Liver (tissue), 9 donors: ENCODE results near the gene SLC44A3. TPM values are rescaled to one million over a fixed set of nuclear protein-coding genes. Genes with fewer than 3 reads are reported as not detected.
A peak's percentile ranks its signal among the peaks of the same experiment; 100 is the strongest.

Source experiments
- DNase-seq: peaks from one replicate; pipeline ENCODE4 v3.0.0-alpha.2; 2017; ENCODE audit warnings: low spot score
- H3K27ac ChIP-seq, 2 donors: one replicate each; pipeline ENCODE4 v1.7.0; 2013; ENCODE audit warnings: inconsistent platforms in 2 of 2, low read length in 2 of 2, control low read depth in 1 of 2, low read depth in 1 of 2, mild to moderate bottlenecking in 1 of 2
- H3K27me3 ChIP-seq, 4 donors: one replicate each; pipeline versions ENCODE4 v1.6.1 to v1.7.0; 2013; ENCODE audit warnings: low read length in 3 of 4, inconsistent platforms in 1 of 4, mild to moderate bottlenecking in 1 of 4, moderate library complexity in 1 of 4; ENCODE audit not compliant: control insufficient read depth in 4 of 4, insufficient read depth in 4 of 4
- H3K36me3 ChIP-seq, 4 donors: one replicate each; pipeline versions ENCODE4 v1.6.1 to v1.7.0; 2013; ENCODE audit warnings: low read length in 3 of 4, mild to moderate bottlenecking in 3 of 4, low read depth in 1 of 4, moderate library complexity in 1 of 4; ENCODE audit not compliant: control insufficient read depth in 4 of 4, insufficient read depth in 3 of 4
- H3K4me1 ChIP-seq, 4 donors: one replicate each; pipeline versions ENCODE4 v1.6.1 to v1.7.0; 2013; ENCODE audit warnings: low read length in 3 of 4, mild to moderate bottlenecking in 3 of 4, moderate library complexity in 1 of 4; ENCODE audit not compliant: control insufficient read depth in 4 of 4, insufficient read depth in 4 of 4
- H3K4me3 ChIP-seq, 3 donors: one replicate each; pipeline versions ENCODE4 v1.6.1 to v1.7.0; 2013; ENCODE audit warnings: low read length in 3 of 3, control low read depth in 1 of 3, low read depth in 1 of 3, mild to moderate bottlenecking in 1 of 3
- H3K9ac ChIP-seq, 2 donors: one replicate each; pipeline ENCODE4 v1.7.0; 2013; ENCODE audit warnings: low read length in 2 of 2, mild to moderate bottlenecking in 2 of 2, moderate library complexity in 2 of 2, control low read depth in 1 of 2, low read depth in 1 of 2
- H3K9me3 ChIP-seq, 4 donors: one replicate each; pipeline versions ENCODE4 v1.6.1 to v1.7.0; 2013; ENCODE audit warnings: low read length in 3 of 4; ENCODE audit not compliant: control insufficient read depth in 4 of 4
- EGR1 ChIP-seq, 2 donors: IDR thresholded peaks; 2 replicates each; pipeline ENCODE4 v1.6.1; 2016 to 2018; ENCODE audit warnings: antibody characterized with exemption in 2 of 2, low read depth in 2 of 2
- FOXA1 ChIP-seq: IDR thresholded peaks from 2 replicates; pipeline ENCODE4 v1.6.1; 2016; ENCODE audit warnings: antibody characterized with exemption
- FOXA2 ChIP-seq: IDR thresholded peaks from 2 replicates; pipeline ENCODE4 v1.6.1; 2016; ENCODE audit warnings: antibody characterized with exemption
- GABPA ChIP-seq, 2 donors: IDR thresholded peaks in 1 of 2; conservative IDR thresholded peaks in 1 of 2; 2 replicates each; pipeline ENCODE4 v1.6.1; 2016; ENCODE audit warnings: antibody characterized with exemption in 2 of 2, mild to moderate bottlenecking in 1 of 2, moderate library complexity in 1 of 2
- HNF4A ChIP-seq, 2 donors: conservative IDR thresholded peaks; 2 replicates each; pipeline ENCODE4 v1.6.1; 2016; ENCODE audit warnings: antibody characterized with exemption in 2 of 2, mild to moderate bottlenecking in 2 of 2
- HNF4G ChIP-seq: IDR thresholded peaks from 2 replicates; pipeline ENCODE4 v1.6.1; 2016; ENCODE audit warnings: antibody characterized with exemption
- JUND ChIP-seq, 2 donors: IDR thresholded peaks; 2 replicates each; pipeline ENCODE4 v1.6.1; 2016; ENCODE audit warnings: antibody characterized with exemption in 2 of 2
- NR2F2 ChIP-seq: IDR thresholded peaks from 2 replicates; pipeline ENCODE4 v1.6.1; 2016; ENCODE audit warnings: antibody characterized with exemption
- RAD21 ChIP-seq, 2 donors: IDR thresholded peaks; 2 replicates each; pipeline ENCODE4 v1.6.1; 2016; ENCODE audit warnings: antibody characterized with exemption in 2 of 2, mild to moderate bottlenecking in 2 of 2
- RXRA ChIP-seq, 2 donors: IDR thresholded peaks; 2 replicates each; pipeline ENCODE4 v1.6.1; 2017 to 2018; ENCODE audit warnings: antibody characterized with exemption in 2 of 2, mild to moderate bottlenecking in 1 of 2
- SP1 ChIP-seq: IDR thresholded peaks from 2 replicates; pipeline ENCODE4 v1.6.1; 2018; ENCODE audit warnings: antibody characterized with exemption, mild to moderate bottlenecking
- YY1 ChIP-seq: IDR thresholded peaks from 2 replicates; pipeline ENCODE4 v1.6.1; 2016; ENCODE audit warnings: antibody characterized with exemption, mild to moderate bottlenecking
- WGBS: extraction: QIAGEN DNeasy Blood & Tissue Kit; methylation state at CpG from one replicate; pipeline ENCODE4 v1.1.7; 2013; 5-methylcytosine and 5-hydroxymethylcytosine counted together
- polyA plus RNA-seq, 2 donors: library from polyadenylated mRNA; stranded (reverse) in 1 of 2; unstranded in 1 of 2; fragments of 200-250 nt in 1 of 2; fragments of >200 nt in 1 of 2; fragmentation: Nextera tagmentation in 1 of 2; extraction: Ambion mirVana in 1 of 2; gene quantifications; one replicate each; pipeline versions ENCODE4 v1.2.1 to v1.2.3, GENCODE V29; 2013 to 2015
- total RNA-seq, 2 donors: library from RNA; depleted of rRNA; stranded (reverse); fragments of >200 nt; gene quantifications; one replicate each; pipeline ENCODE4 v1.2.3, GENCODE V29; 2014
- TF ChIP-seq, protein P1 (sequence below): IDR thresholded peaks from 2 replicates; pipeline ENCODE4 v1.6.1; 2016; ENCODE audit warnings: antibody characterized with exemption
- TF ChIP-seq, protein P2 (sequence below): IDR thresholded peaks from 2 replicates; pipeline ENCODE4 v1.6.1; 2016; ENCODE audit warnings: antibody characterized with exemption, mild to moderate bottlenecking
- TF ChIP-seq, protein P3 (sequence below): IDR thresholded peaks from 2 replicates; pipeline ENCODE4 v1.6.1; 2016; ENCODE audit warnings: antibody characterized with exemption
- donor health status: healthy.
- donor health status: healthy.
- donor health status: healthy.
- donor health status: healthy.
- donor health status: healthy.

The SLC44A3 gene
- total and polyA plus RNA-seq, 4 donors = 2.4 to 2.8 (median 2.7) TPM

DNA sequence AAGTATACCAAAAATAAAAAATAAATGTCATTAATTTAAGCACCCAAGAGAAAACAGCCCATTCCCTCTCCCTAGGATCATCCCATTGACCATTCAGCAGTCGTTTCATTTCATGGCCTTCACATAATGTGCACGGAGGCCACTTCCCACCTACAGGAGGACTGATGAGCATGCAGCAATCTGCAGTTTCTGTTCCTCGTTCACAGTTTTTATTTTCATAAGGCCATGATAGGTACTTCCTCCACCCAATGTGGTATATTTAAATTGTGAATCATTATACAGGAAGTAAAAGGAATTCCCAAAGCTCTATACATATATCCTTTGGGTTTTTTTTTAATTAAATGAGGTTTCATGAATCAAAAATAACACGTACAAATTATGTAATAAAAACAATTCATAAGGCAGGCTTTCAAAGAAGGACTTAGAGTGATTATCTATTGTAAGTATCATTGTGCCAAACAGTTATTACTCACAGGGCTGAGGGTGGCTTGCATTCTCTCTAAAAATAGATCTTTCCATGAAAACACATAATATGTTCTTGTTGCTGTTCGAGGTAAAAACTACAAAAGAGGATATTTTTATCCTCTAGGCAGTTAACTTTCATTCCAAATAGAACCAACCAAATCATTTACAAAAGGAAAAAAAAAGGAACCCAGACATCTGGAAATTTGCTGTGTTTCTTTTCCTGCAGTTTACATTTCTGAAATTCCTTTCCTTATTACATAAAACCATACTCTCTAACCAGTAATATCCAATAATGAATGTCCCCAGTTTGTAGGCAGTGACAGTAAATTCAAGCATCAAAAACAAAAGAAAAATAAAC is 27.5 kb upstream of the SLC44A3 start:
- Histone ChIP-seq H3K4me3 (no peak overlapping the region), H3K27ac (peak overlapping the region in 1 of 2 donors; percentile 27), H3K36me3 (no peaks in the 10 kb centered on the region), H3K4me1 (no peaks in the 10 kb centered on the region), H3K9me3 (no peaks in the 10 kb centered on the region), H3K27me3 (no peaks in the 10 kb centered on the region), H3K9ac (no peak overlapping the region)
- no peak for DNase-seq
- 63% methylated on average over 5 of the region's 5 CpGs for WGBS
- TF ChIP-seq RXRA (IDR thresholded peaks at IDR 0.05) (no peak), JUND (IDR thresholded peaks at IDR 0.05) (no peak), YY1 (peak; percentile 21), SP1 (peak; percentile 11), FOXA2 (no peak)

DNA sequence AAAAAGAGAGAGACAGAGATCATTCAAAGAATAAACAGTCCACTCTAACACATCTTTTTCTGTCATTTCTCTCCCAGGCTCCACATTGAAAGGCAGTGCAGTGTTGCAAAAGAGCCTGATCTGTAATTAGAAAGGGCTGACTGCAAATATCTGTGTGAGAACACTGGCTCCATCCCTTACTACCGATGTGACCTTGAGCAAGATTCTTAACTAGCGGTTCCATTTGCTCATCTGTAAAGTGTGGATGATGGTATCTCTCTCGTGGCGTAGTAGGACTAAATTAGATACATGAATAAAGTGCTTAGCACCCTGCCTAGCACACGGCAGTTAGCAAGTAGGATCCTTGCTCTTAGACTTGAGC is 26.9 kb upstream of the SLC44A3 start:
- Histone ChIP-seq H3K4me1 (no peaks in the 10 kb centered on the region), H3K27me3 (no peaks in the 10 kb centered on the region), H3K4me3 (no peak overlapping the region), H3K9ac (no peak overlapping the region), H3K9me3 (no peaks in the 10 kb centered on the region), H3K27ac (no peak overlapping the region), H3K36me3 (no peaks in the 10 kb centered on the region)
- no peak for TF ChIP-seq FOXA1
- TF ChIP-seq, protein P1, sequence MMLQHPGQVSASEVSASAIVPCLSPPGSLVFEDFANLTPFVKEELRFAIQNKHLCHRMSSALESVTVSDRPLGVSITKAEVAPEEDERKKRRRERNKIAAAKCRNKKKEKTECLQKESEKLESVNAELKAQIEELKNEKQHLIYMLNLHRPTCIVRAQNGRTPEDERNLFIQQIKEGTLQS = no peak
- no peak for TF ChIP-seq JUND (IDR thresholded peaks at IDR 0.05)
- no peak for TF ChIP-seq YY1
- no peak for TF ChIP-seq EGR1 (IDR thresholded peaks at IDR 0.05; ENCODE audit: low read depth in 2 of 2)
- TF ChIP-seq HNF4G = no peak
- TF ChIP-seq, protein P2, sequence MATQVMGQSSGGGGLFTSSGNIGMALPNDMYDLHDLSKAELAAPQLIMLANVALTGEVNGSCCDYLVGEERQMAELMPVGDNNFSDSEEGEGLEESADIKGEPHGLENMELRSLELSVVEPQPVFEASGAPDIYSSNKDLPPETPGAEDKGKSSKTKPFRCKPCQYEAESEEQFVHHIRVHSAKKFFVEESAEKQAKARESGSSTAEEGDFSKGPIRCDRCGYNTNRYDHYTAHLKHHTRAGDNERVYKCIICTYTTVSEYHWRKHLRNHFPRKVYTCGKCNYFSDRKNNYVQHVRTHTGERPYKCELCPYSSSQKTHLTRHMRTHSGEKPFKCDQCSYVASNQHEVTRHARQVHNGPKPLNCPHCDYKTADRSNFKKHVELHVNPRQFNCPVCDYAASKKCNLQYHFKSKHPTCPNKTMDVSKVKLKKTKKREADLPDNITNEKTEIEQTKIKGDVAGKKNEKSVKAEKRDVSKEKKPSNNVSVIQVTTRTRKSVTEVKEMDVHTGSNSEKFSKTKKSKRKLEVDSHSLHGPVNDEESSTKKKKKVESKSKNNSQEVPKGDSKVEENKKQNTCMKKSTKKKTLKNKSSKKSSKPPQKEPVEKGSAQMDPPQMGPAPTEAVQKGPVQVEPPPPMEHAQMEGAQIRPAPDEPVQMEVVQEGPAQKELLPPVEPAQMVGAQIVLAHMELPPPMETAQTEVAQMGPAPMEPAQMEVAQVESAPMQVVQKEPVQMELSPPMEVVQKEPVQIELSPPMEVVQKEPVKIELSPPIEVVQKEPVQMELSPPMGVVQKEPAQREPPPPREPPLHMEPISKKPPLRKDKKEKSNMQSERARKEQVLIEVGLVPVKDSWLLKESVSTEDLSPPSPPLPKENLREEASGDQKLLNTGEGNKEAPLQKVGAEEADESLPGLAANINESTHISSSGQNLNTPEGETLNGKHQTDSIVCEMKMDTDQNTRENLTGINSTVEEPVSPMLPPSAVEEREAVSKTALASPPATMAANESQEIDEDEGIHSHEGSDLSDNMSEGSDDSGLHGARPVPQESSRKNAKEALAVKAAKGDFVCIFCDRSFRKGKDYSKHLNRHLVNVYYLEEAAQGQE = no peak
- TF ChIP-seq NR2F2 = no peak
- TF ChIP-seq, protein P3, sequence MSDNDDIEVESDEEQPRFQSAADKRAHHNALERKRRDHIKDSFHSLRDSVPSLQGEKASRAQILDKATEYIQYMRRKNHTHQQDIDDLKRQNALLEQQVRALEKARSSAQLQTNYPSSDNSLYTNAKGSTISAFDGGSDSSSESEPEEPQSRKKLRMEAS = no peak
- no peak for TF ChIP-seq HNF4A (conservative IDR thresholded peaks at IDR 0.05)
- no peak for TF ChIP-seq GABPA (IDR thresholded peaks at IDR 0.05 in 1 of 2, conservative IDR thresholded peaks at IDR 0.05 in 1 of 2)
- 70% methylated on average over 5 of the region's 5 CpGs for WGBS
- no peak for DNase-seq

DNA sequence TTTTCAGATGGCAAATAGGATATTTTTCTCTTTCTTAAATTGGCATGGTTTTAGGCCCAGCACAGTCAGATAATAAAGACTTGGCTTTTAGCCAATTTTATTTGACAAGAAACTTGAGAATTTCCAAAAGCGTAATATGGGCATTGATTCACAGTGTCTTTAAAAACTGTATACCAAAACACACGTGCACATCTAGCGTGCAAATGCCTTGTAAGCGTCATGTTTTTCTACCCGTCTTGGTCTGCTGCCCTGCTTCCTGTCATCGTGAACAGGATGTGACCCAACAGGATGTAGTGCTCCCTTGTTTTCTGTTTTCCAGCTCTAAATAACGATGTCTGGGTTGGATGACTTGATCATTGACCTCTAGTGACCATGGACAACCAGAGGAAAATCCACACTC is 24.7 kb upstream of the SLC44A3 start:
- peak overlapping the region; percentile 3 to 35 for H3K27ac ChIP-seq
- no peak for DNase-seq
- H3K36me3 ChIP-seq = no peaks in the 10 kb centered on the region
- H3K27me3 ChIP-seq = no peaks in the 10 kb centered on the region
- no peaks in the 10 kb centered on the region for H3K9me3 ChIP-seq
- peak; percentile 46 to 72 for TF ChIP-seq GABPA (IDR thresholded peaks at IDR 0.05 in 1 of 2, conservative IDR thresholded peaks at IDR 0.05 in 1 of 2)
- no peak for TF ChIP-seq RAD21 (IDR thresholded peaks at IDR 0.05)
- TF ChIP-seq NR2F2 = peak; percentile 82
- no peak for TF ChIP-seq JUND (IDR thresholded peaks at IDR 0.05)
- H3K4me3 ChIP-seq = no peak overlapping the region
- H3K9ac ChIP-seq = no peak overlapping the region
- no peaks in the 10 kb centered on the region for H3K4me1 ChIP-seq
- 73% methylated on average over 7 of the region's 7 CpGs for WGBS
